Measurements from ENCODE around the gene KCP. TPM values are rescaled to one million over a fixed set of nuclear protein-coding genes. Genes with fewer than 3 reads are reported as not detected.

The KCP gene
- total RNA-seq, 1 experiment from 2014 or later = 5.3 TPM

DNA sequence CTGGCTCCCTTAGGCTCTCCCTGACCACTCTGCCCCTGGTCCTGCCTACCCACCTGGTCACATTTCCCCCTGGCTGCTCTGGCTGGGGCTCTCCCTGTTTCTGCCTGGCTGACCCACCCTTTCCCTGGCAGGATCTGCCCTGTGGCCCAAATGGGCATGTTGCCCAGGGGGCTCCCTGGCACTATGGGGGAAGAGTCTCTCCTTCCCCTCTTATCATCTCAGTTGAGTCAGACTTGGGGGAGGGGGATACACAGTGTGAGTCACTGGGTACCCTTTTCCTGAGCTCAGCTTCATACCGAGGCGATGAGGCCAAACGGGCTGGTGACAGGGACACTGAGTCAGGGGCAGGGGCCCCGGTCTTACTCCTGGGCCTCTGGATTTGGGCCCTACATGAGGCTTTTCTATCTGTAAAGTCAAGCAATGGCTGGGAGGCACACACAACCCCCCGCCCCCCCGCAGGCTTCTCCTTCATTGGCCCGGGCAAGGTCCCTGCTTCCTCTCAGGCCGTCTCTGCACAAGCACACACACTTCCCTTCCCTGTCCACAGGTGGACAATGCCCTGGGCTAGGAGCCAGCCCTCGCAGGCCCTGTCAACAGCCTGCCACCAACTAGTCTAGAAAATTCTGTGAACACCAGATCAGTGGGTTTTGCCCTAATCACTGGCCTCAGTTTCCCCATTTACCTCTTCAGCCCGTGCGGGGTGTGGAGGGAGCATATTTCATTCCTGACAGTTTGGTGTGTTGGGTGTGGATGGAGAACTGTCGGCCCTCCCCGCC lies 80.9 kb downstream of the KCP start:
- no peaks in the 10 kb centered on the region for H3K79me1 ChIP-seq (ENCODE audit: insufficient read depth, low read depth, low read length, poor library complexity, severe bottlenecking)
- H2BK120ac ChIP-seq (ENCODE audit: low read depth, low read length, poor library complexity, severe bottlenecking) = no peak overlapping the region
- H2BK20ac ChIP-seq (ENCODE audit: low read depth, low read length, poor library complexity, severe bottlenecking) = no peak overlapping the region
- H2BK5ac ChIP-seq (ENCODE audit: insufficient read length, low read length) = no peak overlapping the region
- no peaks in the 10 kb centered on the region for H3K9me3 Mint-ChIP-seq
- H3K27me3 Mint-ChIP-seq (ENCODE audit: low read depth) = peaks cover 48% of the 10 kb centered on the region
- no peak overlapping the region for H4K5ac ChIP-seq (ENCODE audit: insufficient read length, low read depth, low read length)
- no peak overlapping the region for H2AK5ac ChIP-seq (ENCODE audit: insufficient read length, low read length)
- H3K23me2 ChIP-seq (ENCODE audit: insufficient read length, low read depth, low read length, poor library complexity, severe bottlenecking) = peaks cover 22% of the 10 kb centered on the region
- no peak overlapping the region for H2BK15ac ChIP-seq (ENCODE audit: low read depth, low read length)
- H4K8ac ChIP-seq (replicated peaks; ENCODE audit: insufficient read length, low read depth, low read length) = no peak overlapping the region
- H3K4me1 Mint-ChIP-seq = peaks cover 34 to 53% of the 10 kb centered on the region in 2 experiments
- no peaks in the 10 kb centered on the region for H3K79me2 ChIP-seq (ENCODE audit: insufficient read depth, low read length)
- TF ChIP-seq, protein P1, sequence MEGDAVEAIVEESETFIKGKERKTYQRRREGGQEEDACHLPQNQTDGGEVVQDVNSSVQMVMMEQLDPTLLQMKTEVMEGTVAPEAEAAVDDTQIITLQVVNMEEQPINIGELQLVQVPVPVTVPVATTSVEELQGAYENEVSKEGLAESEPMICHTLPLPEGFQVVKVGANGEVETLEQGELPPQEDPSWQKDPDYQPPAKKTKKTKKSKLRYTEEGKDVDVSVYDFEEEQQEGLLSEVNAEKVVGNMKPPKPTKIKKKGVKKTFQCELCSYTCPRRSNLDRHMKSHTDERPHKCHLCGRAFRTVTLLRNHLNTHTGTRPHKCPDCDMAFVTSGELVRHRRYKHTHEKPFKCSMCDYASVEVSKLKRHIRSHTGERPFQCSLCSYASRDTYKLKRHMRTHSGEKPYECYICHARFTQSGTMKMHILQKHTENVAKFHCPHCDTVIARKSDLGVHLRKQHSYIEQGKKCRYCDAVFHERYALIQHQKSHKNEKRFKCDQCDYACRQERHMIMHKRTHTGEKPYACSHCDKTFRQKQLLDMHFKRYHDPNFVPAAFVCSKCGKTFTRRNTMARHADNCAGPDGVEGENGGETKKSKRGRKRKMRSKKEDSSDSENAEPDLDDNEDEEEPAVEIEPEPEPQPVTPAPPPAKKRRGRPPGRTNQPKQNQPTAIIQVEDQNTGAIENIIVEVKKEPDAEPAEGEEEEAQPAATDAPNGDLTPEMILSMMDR (conservative IDR thresholded peaks at IDR 0.05) = no peak
- no peak overlapping the region for H3K14ac ChIP-seq (ENCODE audit: insufficient read depth, low read length)
- no peak overlapping the region for H3K9ac ChIP-seq (ENCODE audit: extremely low read depth, insufficient read length, low read length)
- no peak overlapping the region for H3K23ac ChIP-seq (ENCODE audit: insufficient read length, low read depth, low read length)
- no peak overlapping the region for H2BK12ac ChIP-seq (ENCODE audit: insufficient read length, low read depth, low read length)
- peak overlapping the region; percentile 55 to 74 for H3K4me3 Mint-ChIP-seq
- H3T11ph ChIP-seq (ENCODE audit: low read length) = no peak overlapping the region
- H3K4ac ChIP-seq (ENCODE audit: low read depth, low read length) = no peak overlapping the region
- no peak overlapping the region for H3K27ac ChIP-seq (ENCODE audit: insufficient read length, low read depth, low read length)
- no peak overlapping the region for H3K56ac ChIP-seq (ENCODE audit: insufficient read length, low read depth, low read length)
- H3K4me1 ChIP-seq (ENCODE audit: insufficient read depth, low read length) = peaks cover 5% of the 10 kb centered on the region; the same call in 1 of the 2 replicates
- peak overlapping the region; percentile 15 for H3K4me2 ChIP-seq (ENCODE audit: insufficient read depth, insufficient read length, low read length)
- no peaks in the 10 kb centered on the region for H3K36me3 Mint-ChIP-seq (ENCODE audit: insufficient read depth in 1 of 3, low read depth in 3 of 3)
- H4K91ac ChIP-seq (ENCODE audit: insufficient read length, low read depth, low read length) = no peak overlapping the region
- peaks cover 11% of the 10 kb centered on the region; the same call in 1 of the 2 replicates for H3K27me3 ChIP-seq (ENCODE audit: insufficient read depth, low read length)
- DNase-seq = no peak
- no peaks in the 10 kb centered on the region for H4K20me1 ChIP-seq (ENCODE audit: control insufficient read depth, insufficient read depth, insufficient read length)
- no CpG with 5 or more reads among the region's 13 CpGs for WGBS (ENCODE audit: extremely low coverage, insufficient read length, low lambda C conversion rate)
- no peaks in the 10 kb centered on the region for H3K9me3 ChIP-seq (ENCODE audit: control insufficient read depth, low read depth, low read length)
- no peak overlapping the region for H2AFZ ChIP-seq (ENCODE audit: low read length)
- no peak overlapping the region for H3K18ac ChIP-seq (ENCODE audit: insufficient read length, low read depth, low read length)
- no peak overlapping the region; a peak in 1 of 7 replicates for H3K27ac Mint-ChIP-seq
